Effector memory CD4-positive, alpha-beta T cell (primary cell): ENCODE measurements around the gene FAAP20.
A peak's percentile ranks its signal among the peaks of the same experiment; 100 is the strongest.

Source experiments
- DNase-seq, 3 donors: peaks; one replicate each; pipeline ENCODE4 v3.0.0-alpha.2; 2020
- H3K27ac ChIP-seq: 2 replicates; pipeline ENCODE4 v1.7.0; 2013; ENCODE audit warnings: mild to moderate bottlenecking, low read length, moderate library complexity; ENCODE audit not compliant: insufficient read depth, poor library complexity, severe bottlenecking
- H3K27me3 ChIP-seq: replicated peaks from 2 replicates; pipeline ENCODE4 v1.7.0; 2013; ENCODE audit warnings: mild to moderate bottlenecking, low read length; ENCODE audit not compliant: insufficient read depth, control insufficient read depth, poor library complexity, severe bottlenecking
- H3K36me3 ChIP-seq: 2 replicates; pipeline ENCODE4 v1.7.0; 2013; ENCODE audit warnings: mild to moderate bottlenecking, low read length, moderate library complexity; ENCODE audit not compliant: control insufficient read depth, insufficient read depth
- H3K4me1 ChIP-seq: 2 replicates; pipeline ENCODE4 v1.7.0; 2013; ENCODE audit warnings: low read length, mild to moderate bottlenecking; ENCODE audit not compliant: control insufficient read depth, insufficient read depth, poor library complexity, severe bottlenecking
- H3K4me3 ChIP-seq: 2 replicates; pipeline ENCODE4 v1.7.0; 2013; ENCODE audit warnings: low read length, low read depth, mild to moderate bottlenecking; ENCODE audit not compliant: insufficient read depth, poor library complexity, severe bottlenecking
- H3K9me3 ChIP-seq: 2 replicates; pipeline ENCODE4 v1.7.0; 2013; ENCODE audit warnings: mild to moderate bottlenecking, low read length, moderate library complexity; ENCODE audit not compliant: control insufficient read depth

FAAP20 gene

GRCh38 chr1:2224170-2224584 is 29.6 kb upstream of the FAAP20 start:
- Histone ChIP-seq H3K4me3 (no peak overlapping the region), H3K36me3 (no peaks in the 10 kb centered on the region), H3K4me1 (peaks cover 5% of the 10 kb centered on the region), H3K27ac (no peak overlapping the region), H3K27me3 (no peaks in the 10 kb centered on the region), H3K9me3 (no peaks in the 10 kb centered on the region)
- DNase-seq: no peak

GRCh38 chr1:2221271-2221670 is 26.7 kb upstream of the FAAP20 start:
- DNase-seq: no peak
- Histone ChIP-seq H3K27me3 (no peaks in the 10 kb centered on the region), H3K36me3 (no peaks in the 10 kb centered on the region), H3K4me3 (no peak overlapping the region), H3K27ac (no peak overlapping the region), H3K4me1 (no peaks in the 10 kb centered on the region), H3K9me3 (no peaks in the 10 kb centered on the region)

GRCh38 chr1:2216767-2217058 is 22.1 kb upstream of the FAAP20 start:
- peaks cover 12% of the 10 kb centered on the region for H3K4me1 ChIP-seq
- H3K27me3 ChIP-seq: no peaks in the 10 kb centered on the region
- no peaks in the 10 kb centered on the region for H3K36me3 ChIP-seq
- DNase-seq: no peak
- H3K27ac ChIP-seq: no peak overlapping the region
- H3K9me3 ChIP-seq: no peaks in the 10 kb centered on the region
- no peak overlapping the region for H3K4me3 ChIP-seq

GRCh38 chr1:2215909-2216766 is 21.6 kb upstream of the FAAP20 start:
- DNase-seq: no peak
- H3K4me3 ChIP-seq: no peak overlapping the region
- H3K9me3 ChIP-seq: no peaks in the 10 kb centered on the region
- no peaks in the 10 kb centered on the region for H3K27me3 ChIP-seq
- no peaks in the 10 kb centered on the region for H3K36me3 ChIP-seq
- peaks cover 12% of the 10 kb centered on the region for H3K4me1 ChIP-seq
- no peak overlapping the region for H3K27ac ChIP-seq

- DNase-seq: no peak
- no peak overlapping the region for H3K4me3 ChIP-seq
- H3K27me3 ChIP-seq: no peaks in the 10 kb centered on the region
- no peaks in the 10 kb centered on the region for H3K9me3 ChIP-seq
- no peak overlapping the region for H3K27ac ChIP-seq
- peaks cover 12% of the 10 kb centered on the region for H3K4me1 ChIP-seq
- no peaks in the 10 kb centered on the region for H3K36me3 ChIP-seq
These were observed 20.8 kb upstream of the FAAP20 start for GRCh38 chr1:2215329-2215728.

GRCh38 chr1:2214541-2215241 is 20.1 kb upstream of the FAAP20 start:
- no peak for DNase-seq
- no peak overlapping the region for H3K4me3 ChIP-seq
- no peaks in the 10 kb centered on the region for H3K27me3 ChIP-seq
- H3K9me3 ChIP-seq: no peaks in the 10 kb centered on the region
- no peak overlapping the region for H3K27ac ChIP-seq
- no peaks in the 10 kb centered on the region for H3K36me3 ChIP-seq
- peaks cover 12% of the 10 kb centered on the region for H3K4me1 ChIP-seq

- no peak for DNase-seq
- Histone ChIP-seq H3K27ac (no peak overlapping the region), H3K4me1 (peaks cover 12% of the 10 kb centered on the region), H3K27me3 (no peaks in the 10 kb centered on the region), H3K4me3 (no peak overlapping the region), H3K36me3 (no peaks in the 10 kb centered on the region), H3K9me3 (no peaks in the 10 kb centered on the region)
These were observed 19.3 kb upstream of the FAAP20 start for GRCh38 chr1:2213576-2214505.

GRCh38 chr1:2212532-2213491 is 18.2 kb upstream of the FAAP20 start:
- Histone ChIP-seq H3K36me3 (no peaks in the 10 kb centered on the region), H3K4me3 (peak overlapping the region; percentile 35), H3K27ac (no peak overlapping the region), H3K9me3 (no peaks in the 10 kb centered on the region), H3K27me3 (no peaks in the 10 kb centered on the region), H3K4me1 (peaks cover 12% of the 10 kb centered on the region)
- DNase-seq: peak; percentile 39 to 51 (median 41)

- H3K9me3 ChIP-seq: no peaks in the 10 kb centered on the region
- DNase-seq: no peak
- peaks cover 12% of the 10 kb centered on the region for H3K4me1 ChIP-seq
- H3K27ac ChIP-seq: no peak overlapping the region
- no peak overlapping the region for H3K4me3 ChIP-seq
- no peaks in the 10 kb centered on the region for H3K27me3 ChIP-seq
- no peaks in the 10 kb centered on the region for H3K36me3 ChIP-seq
These were observed 17.6 kb upstream of the FAAP20 start for GRCh38 chr1:2212274-2212531.
